Thyroid gland (tissue), 4 donors: ENCODE data around the gene LMO2.

ENCODE experiments used
- POLR2A ChIP-seq, 2 donors: fragments of 450-650 bp; IDR thresholded peaks; one replicate each; pipeline ENCODE4 v1.6.1; 2017; ENCODE audit warnings: antibody characterized with exemption in 2 of 2, mild to moderate bottlenecking in 2 of 2, moderate library complexity in 1 of 2
- TF ChIP-seq, protein P1 (sequence below), 6 experiments: fragments of 200-600 bp in 3 of 6; fragments of 450-650 bp in 3 of 6; sonication (generic) in 3 of 6; IDR thresholded peaks; one replicate each; pipeline ENCODE4 v1.5.1; 2016 to 2019; ENCODE audit warnings: antibody characterized with exemption in 6 of 6, mild to moderate bottlenecking in 2 of 6, inconsistent platforms in 1 of 6, moderate library complexity in 1 of 6

DNA sequence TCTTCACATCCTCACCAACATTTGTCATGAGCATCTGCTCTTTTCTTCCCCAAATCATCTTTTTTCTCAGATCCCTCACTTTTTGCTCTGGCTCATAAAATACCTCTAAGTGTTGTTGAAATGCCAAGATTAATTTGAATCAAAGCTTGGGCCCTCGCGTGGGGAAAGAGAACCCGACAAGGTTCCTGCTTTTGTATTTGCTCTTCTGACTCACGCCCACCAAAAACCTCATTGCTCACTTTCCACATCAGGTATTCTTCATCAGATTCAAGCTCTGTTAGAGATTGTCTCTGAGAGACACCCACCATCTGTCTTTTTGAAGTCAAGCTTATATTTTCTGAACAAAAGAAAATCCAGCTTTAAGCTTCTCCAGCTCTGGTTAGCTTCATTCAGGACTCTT is 64.7 kb downstream of the LMO2 start:
- no peak for TF ChIP-seq POLR2A (IDR thresholded peaks at IDR 0.05)
- TF ChIP-seq, protein P1, sequence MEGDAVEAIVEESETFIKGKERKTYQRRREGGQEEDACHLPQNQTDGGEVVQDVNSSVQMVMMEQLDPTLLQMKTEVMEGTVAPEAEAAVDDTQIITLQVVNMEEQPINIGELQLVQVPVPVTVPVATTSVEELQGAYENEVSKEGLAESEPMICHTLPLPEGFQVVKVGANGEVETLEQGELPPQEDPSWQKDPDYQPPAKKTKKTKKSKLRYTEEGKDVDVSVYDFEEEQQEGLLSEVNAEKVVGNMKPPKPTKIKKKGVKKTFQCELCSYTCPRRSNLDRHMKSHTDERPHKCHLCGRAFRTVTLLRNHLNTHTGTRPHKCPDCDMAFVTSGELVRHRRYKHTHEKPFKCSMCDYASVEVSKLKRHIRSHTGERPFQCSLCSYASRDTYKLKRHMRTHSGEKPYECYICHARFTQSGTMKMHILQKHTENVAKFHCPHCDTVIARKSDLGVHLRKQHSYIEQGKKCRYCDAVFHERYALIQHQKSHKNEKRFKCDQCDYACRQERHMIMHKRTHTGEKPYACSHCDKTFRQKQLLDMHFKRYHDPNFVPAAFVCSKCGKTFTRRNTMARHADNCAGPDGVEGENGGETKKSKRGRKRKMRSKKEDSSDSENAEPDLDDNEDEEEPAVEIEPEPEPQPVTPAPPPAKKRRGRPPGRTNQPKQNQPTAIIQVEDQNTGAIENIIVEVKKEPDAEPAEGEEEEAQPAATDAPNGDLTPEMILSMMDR (IDR thresholded peaks at IDR 0.05): no peak
